ENCODE measurements around the gene TAS2R40.

The TAS2R40 gene

GRCh38 chr7:143243614-143244013 lies 21.8 kb downstream of the TAS2R40 start:
- ChIA-PET CTCF (no interaction called here), POLR2A (ENCODE audit: low non-redundant PET) (no interaction called here)
- H3K27ac ChIP-seq = no peak overlapping the region
- TF ChIP-seq CTCF (conservative IDR thresholded peaks at IDR 0.05; ENCODE audit: low read depth) = no peak
- no peak for DNase-seq (ENCODE audit: low spot score)

- TF ChIP-seq CTCF (conservative IDR thresholded peaks at IDR 0.05; ENCODE audit: low read depth) = no peak
- no peak for DNase-seq (ENCODE audit: low spot score)
- H3K27ac ChIP-seq = no peak overlapping the region
- POLR2A ChIA-PET (ENCODE audit: low non-redundant PET) = no interaction called here
- CTCF ChIA-PET = interaction anchor here (0.6 kb wide), 1 partner anchor 29 kb away, joined by 5 read pairs; no protein-coding TSS in a partner anchor
Measured at GRCh38 chr7:143244321-143244720, 22.5 kb downstream of the TAS2R40 start.

- CTCF ChIA-PET = interaction anchor here (0.6 to 1.0 kb wide), 2 partner anchors 28 to 30 kb away, joined by 3 to 5 read pairs; no protein-coding TSS in a partner anchor
- DNase-seq (ENCODE audit: low spot score) = no peak
Measured at GRCh38 chr7:143245123-143245522, 23.3 kb downstream of the TAS2R40 start.

GRCh38 chr7:143247372-143247771 lies 25.5 kb downstream of the TAS2R40 start:
- CTCF ChIA-PET = interaction anchor here (1.0 kb wide), 1 partner anchor 8 kb away, joined by 3 read pairs; no protein-coding TSS in a partner anchor
- DNase-seq (ENCODE audit: low spot score) = no peak
- POLR2A ChIA-PET (ENCODE audit: low non-redundant PET) = no interaction called here
- no peak overlapping the region for H3K27ac ChIP-seq
- no peak for TF ChIP-seq CTCF (conservative IDR thresholded peaks at IDR 0.05; ENCODE audit: low read depth)

More at GRCh38 chr7:143245123-143245522, 23.3 kb downstream of the TAS2R40 start:
- POLR2A ChIA-PET (ENCODE audit: low non-redundant PET) = no interaction called here
- no peak for TF ChIP-seq CTCF (conservative IDR thresholded peaks at IDR 0.05; ENCODE audit: low read depth)
- no peak overlapping the region for H3K27ac ChIP-seq

GRCh38 chr7:143248761-143249354 lies 27.0 kb downstream of the TAS2R40 start:
- CTCF ChIA-PET = no interaction called here
- TF ChIP-seq CTCF (conservative IDR thresholded peaks at IDR 0.05; ENCODE audit: low read depth) = no peak
- H3K27ac ChIP-seq = no peak overlapping the region
- DNase-seq (ENCODE audit: low spot score) = no peak
- POLR2A ChIA-PET (ENCODE audit: low non-redundant PET) = no interaction called here

GRCh38 chr7:143250199-143250598 lies 28.4 kb downstream of the TAS2R40 start:
- DNase-seq (ENCODE audit: low spot score) = no peak
- H3K27ac ChIP-seq = no peak overlapping the region
- no peak for TF ChIP-seq CTCF (conservative IDR thresholded peaks at IDR 0.05; ENCODE audit: low read depth)
- POLR2A ChIA-PET (ENCODE audit: low non-redundant PET) = no interaction called here
- CTCF ChIA-PET = interaction anchor here (0.6 kb wide), 1 partner anchor 487 kb away, joined by 3 read pairs; no protein-coding TSS in a partner anchor

All from RWPE1 (cell line).